GM23338 (cell line): ENCODE results near the gene ARRDC2.

Source experiments
- CREB1 ChIP-seq: fragments of 250-450 bp; sonication (Bioruptor Pico); IDR thresholded peaks from 2 replicates; pipeline ENCODE4 v1.5.0; 2020; ENCODE audit warnings: low read depth, mild to moderate bottlenecking, moderate library complexity
- CTCF ChIP-seq, 2 experiments: fragments of 200-600 bp in 1 of 2; sonication (generic) in 1 of 2; conservative IDR thresholded peaks; 2 replicates each; pipeline versions ENCODE4 v1.5.1 to v1.6.1; 2016 to 2017; ENCODE audit warnings: antibody characterized with exemption in 2 of 2, low read depth in 2 of 2, mild to moderate bottlenecking in 2 of 2, moderate library complexity in 1 of 2
- NANOG ChIP-seq: IDR thresholded peaks from 2 replicates; pipeline ENCODE4 v1.6.1; 2016; ENCODE audit warnings: antibody characterized with exemption, borderline replicate concordance
- POLR2AphosphoS5 ChIP-seq: IDR thresholded peaks from 2 replicates; pipeline ENCODE4 v1.6.1; 2016; ENCODE audit warnings: antibody characterized with exemption, low read depth
- REST ChIP-seq: IDR thresholded peaks from one replicate; pipeline ENCODE4 v1.6.1; 2018; ENCODE audit warnings: antibody characterized with exemption; ENCODE audit not compliant: unreplicated experiment
- TF ChIP-seq, protein P1 (sequence below): IDR thresholded peaks from 2 replicates; pipeline ENCODE4 v1.6.1; 2016; ENCODE audit warnings: antibody characterized with exemption

DNA sequence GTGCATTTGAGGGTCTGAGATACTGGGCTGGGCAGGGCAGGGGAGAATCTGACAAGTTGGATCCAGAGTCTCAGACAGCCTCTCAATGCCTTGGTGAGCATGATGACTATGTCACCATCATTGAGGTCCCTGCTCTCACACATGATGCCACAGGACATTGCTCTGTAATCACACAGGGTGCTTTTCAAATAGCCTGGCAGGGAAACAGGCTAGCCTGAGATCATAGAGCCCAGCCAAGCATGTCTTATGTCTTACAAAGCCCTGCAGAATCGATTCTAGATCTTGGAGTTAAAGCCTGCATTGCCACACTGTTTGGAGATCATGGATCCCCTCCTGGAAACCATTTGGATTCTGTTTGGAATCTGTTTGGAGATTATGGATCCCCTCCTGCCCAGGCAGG lies 35.7 kb upstream of the ARRDC2 start:
- TF ChIP-seq CTCF (conservative IDR thresholded peaks at IDR 0.05; ENCODE audit: low read depth in 2 of 2) (no peak), REST (no peak), POLR2AphosphoS5 (no peak), CREB1 (CRISPR knock-in tag) (no peak), NANOG (no peak)
- TF ChIP-seq, protein P1, sequence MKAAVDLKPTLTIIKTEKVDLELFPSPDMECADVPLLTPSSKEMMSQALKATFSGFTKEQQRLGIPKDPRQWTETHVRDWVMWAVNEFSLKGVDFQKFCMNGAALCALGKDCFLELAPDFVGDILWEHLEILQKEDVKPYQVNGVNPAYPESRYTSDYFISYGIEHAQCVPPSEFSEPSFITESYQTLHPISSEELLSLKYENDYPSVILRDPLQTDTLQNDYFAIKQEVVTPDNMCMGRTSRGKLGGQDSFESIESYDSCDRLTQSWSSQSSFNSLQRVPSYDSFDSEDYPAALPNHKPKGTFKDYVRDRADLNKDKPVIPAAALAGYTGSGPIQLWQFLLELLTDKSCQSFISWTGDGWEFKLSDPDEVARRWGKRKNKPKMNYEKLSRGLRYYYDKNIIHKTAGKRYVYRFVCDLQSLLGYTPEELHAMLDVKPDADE, result no peak
